ENCODE data around the gene TRAK2. TPM values are rescaled to one million over a fixed set of nuclear protein-coding genes. Genes with fewer than 3 reads are reported as not detected.

Gene TRAK2
- total RNA-seq, 1 experiment from 2014 or later: 6.0 TPM

DNA sequence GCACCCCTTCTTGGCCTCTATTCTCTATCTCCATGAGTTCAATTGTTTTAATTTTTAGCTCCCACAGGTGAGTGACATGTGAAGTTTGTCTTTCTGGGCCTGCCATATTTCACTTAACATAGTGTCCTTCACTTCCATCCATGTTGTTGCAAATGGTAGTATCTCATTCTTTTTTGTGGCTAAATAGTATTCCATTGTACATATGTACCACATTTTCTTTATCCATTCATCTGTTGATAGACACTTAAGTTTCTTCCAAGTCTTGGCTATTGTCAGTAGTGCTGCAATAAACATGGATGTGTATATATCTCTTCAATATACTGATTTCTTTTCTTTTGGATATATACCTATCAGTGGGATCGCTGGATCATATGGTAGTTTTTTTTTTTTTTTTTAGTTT lies 9.3 kb upstream of the TRAK2 start:
- no peaks in the 10 kb centered on the region for H3K9me2 ChIP-seq (replicated peaks; ENCODE audit: insufficient read depth, low read length)
- H3K9ac ChIP-seq (ENCODE audit: low read length): no peak overlapping the region
- no peaks in the 10 kb centered on the region for H4K20me1 ChIP-seq (ENCODE audit: insufficient read depth, low read depth, low read length)
- no peaks in the 10 kb centered on the region for H3K9me3 ChIP-seq (ENCODE audit: low read length)
- H3K27me3 ChIP-seq (ENCODE audit: low read length): no peaks in the 10 kb centered on the region
- H3K4me2 ChIP-seq (ENCODE audit: low read depth, low read length, poor library complexity, severe bottlenecking): no peak overlapping the region
- H3K4me3 ChIP-seq (ENCODE audit: low read length): no peak overlapping the region
- H2AFZ ChIP-seq (ENCODE audit: low read length): no peak overlapping the region
- H3K79me2 ChIP-seq (ENCODE audit: low read length): no peaks in the 10 kb centered on the region
- no peaks in the 10 kb centered on the region for H3K4me1 ChIP-seq (ENCODE audit: low read length)
- H3K36me3 ChIP-seq (ENCODE audit: insufficient read depth, low read length): no peaks in the 10 kb centered on the region
- no peak for DNase-seq
- no peak overlapping the region for H3K27ac ChIP-seq (ENCODE audit: low read length)

DNA sequence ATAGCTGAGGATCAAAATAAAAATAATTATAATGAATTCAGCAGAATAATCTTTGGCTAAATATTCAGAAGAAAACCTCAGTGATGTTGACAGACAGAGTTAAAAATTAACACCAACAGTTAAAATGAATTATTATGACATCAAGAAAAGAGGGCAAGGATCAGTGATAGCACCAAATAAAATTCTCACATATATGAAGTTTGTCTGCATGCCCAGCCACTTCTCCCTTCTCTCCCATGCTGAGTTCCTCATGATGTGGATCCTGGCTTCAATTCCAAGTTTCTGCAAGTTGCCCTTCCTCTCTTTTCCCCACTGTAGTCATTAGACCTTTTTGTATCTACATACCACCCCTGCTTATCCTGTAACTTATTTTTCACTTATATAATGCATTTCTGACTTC lies 7.1 kb upstream of the TRAK2 start:
- Histone ChIP-seq H3K9me2 (replicated peaks; ENCODE audit: insufficient read depth, low read length) (no peaks in the 10 kb centered on the region), H3K79me2 (ENCODE audit: low read length) (no peaks in the 10 kb centered on the region), H3K9me3 (ENCODE audit: low read length) (no peaks in the 10 kb centered on the region), H3K9ac (ENCODE audit: low read length) (no peak overlapping the region), H3K27ac (ENCODE audit: low read length) (no peak overlapping the region), H2AFZ (ENCODE audit: low read length) (no peak overlapping the region), H3K4me2 (ENCODE audit: low read depth, low read length, poor library complexity, severe bottlenecking) (no peak overlapping the region), H3K4me1 (ENCODE audit: low read length) (no peaks in the 10 kb centered on the region), H4K20me1 (ENCODE audit: insufficient read depth, low read depth, low read length) (no peaks in the 10 kb centered on the region), H3K4me3 (ENCODE audit: low read length) (no peak overlapping the region), H3K27me3 (ENCODE audit: low read length) (no peaks in the 10 kb centered on the region), H3K36me3 (ENCODE audit: insufficient read depth, low read length) (no peaks in the 10 kb centered on the region)
- no peak for DNase-seq

DNA sequence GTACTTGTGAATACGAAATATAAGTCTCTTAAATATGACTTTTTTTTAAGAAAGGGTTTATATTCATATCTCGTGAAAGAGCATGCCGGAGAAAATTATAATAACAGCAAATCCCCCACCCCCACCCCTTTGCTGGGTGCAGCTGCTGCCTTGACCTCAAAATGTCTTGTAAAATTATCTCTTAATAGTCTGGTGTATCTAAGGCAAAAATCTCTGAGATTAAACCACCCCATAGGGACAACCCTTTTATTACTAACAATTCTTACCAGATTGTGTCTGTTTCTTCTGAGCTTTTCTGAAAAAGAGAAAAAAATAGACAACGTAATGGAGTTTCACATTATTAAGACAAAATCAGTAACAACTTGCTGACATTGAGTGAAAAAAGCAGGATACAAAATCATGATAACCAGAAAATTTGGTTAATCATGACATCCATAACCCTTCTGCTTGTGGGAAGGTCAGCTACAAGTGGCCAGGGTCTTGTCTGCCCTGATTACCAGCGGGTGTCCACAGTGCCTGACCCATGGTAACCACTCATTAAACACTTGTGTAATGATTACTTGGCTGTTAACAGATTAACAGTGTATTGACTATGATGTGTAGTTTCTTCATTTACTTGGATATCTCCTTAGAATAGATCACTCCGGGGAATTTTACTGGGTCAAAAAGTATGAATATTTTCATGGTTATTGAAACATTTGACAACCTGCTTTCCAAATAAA lies 1.8 kb upstream of the TRAK2 start:
- Histone ChIP-seq H3K4me1 (ENCODE audit: low read length) (peaks cover 10% of the 10 kb centered on the region), H3K9ac (ENCODE audit: low read length) (no peak overlapping the region), H3K9me3 (ENCODE audit: low read length) (no peaks in the 10 kb centered on the region), H2AFZ (ENCODE audit: low read length) (no peak overlapping the region), H4K20me1 (ENCODE audit: insufficient read depth, low read depth, low read length) (no peaks in the 10 kb centered on the region), H3K4me2 (ENCODE audit: low read depth, low read length, poor library complexity, severe bottlenecking) (no peak overlapping the region), H3K79me2 (ENCODE audit: low read length) (peaks cover 3% of the 10 kb centered on the region), H3K36me3 (ENCODE audit: insufficient read depth, low read length) (no peaks in the 10 kb centered on the region), H3K4me3 (ENCODE audit: low read length) (no peak overlapping the region), H3K9me2 (replicated peaks; ENCODE audit: insufficient read depth, low read length) (no peaks in the 10 kb centered on the region), H3K27ac (ENCODE audit: low read length) (no peak overlapping the region), H3K27me3 (ENCODE audit: low read length) (no peaks in the 10 kb centered on the region)
- no peak for DNase-seq

DNA sequence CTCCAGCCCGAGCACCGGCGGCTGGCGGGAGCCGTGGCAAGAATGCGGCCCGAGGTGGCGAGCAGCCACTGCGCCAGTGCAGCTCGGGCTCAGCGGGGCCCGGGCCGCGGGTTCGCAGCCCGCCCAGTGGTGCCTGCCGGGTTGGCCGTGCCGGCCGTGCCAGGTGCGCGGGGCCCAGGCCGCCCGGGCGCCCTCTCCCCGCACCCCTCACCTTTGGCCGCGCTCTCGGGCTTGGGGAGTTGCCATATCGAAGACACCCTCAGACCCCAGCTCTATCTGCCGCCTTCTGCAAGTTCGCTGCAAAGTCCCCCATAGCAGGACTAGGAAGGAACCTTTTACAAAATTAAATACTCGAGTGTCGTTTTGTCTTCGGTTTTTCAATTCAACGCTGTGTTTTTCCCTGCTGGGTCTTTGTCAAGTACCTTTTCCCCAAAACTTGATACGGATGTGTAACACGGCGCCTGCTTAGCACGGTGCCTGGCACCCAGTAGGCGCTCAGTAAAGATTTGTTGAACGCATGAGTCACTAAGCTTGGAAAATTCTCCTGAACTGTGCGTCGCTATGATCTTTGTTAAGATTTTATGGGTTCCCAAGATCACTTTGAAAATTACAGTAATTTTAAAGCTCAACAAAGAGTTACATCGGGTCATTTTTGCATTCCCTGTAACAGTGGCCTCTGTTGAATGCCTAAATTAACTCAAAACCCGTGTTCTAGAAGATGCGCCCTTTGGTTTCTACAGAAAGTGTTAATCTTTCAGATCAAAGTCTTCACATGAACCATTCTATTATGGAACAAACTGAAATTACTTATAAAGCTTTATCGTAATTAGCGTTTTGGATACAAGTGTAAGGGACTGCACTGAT lies 1.0 kb upstream of the TRAK2 start:
- H3K27ac ChIP-seq (ENCODE audit: low read length): no peak overlapping the region

DNA sequence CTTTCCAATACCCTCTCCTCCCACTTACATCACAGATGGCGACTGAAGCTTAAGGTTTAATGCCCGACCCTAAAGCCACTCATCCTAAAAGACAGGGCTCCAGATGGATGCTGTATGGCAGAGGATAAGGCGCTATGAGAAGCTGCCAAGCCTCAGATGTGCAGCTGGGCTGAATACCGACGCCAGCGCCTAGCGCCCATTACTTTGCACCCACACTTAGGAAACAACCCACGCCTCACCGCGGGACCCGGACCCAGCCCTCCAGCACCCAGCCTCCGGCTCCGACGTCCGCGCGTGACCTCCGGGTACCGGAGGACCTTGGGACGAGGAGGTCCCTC lies 335 bp downstream of the TRAK2 start:
- Histone ChIP-seq H3K4me1 (ENCODE audit: low read length) (peaks cover 10% of the 10 kb centered on the region), H3K4me2 (ENCODE audit: low read depth, low read length, poor library complexity, severe bottlenecking) (peak overlapping the region; percentile 95), H3K36me3 (ENCODE audit: insufficient read depth, low read length) (no peaks in the 10 kb centered on the region), H3K9ac (ENCODE audit: low read length) (peak overlapping the region; percentile 92), H2AFZ (ENCODE audit: low read length) (peak overlapping the region; percentile 99), H3K4me3 (ENCODE audit: low read length) (peak overlapping the region; percentile 98), H3K9me3 (ENCODE audit: low read length) (no peaks in the 10 kb centered on the region), H3K79me2 (ENCODE audit: low read length) (peaks cover 3% of the 10 kb centered on the region), H4K20me1 (ENCODE audit: insufficient read depth, low read depth, low read length) (no peaks in the 10 kb centered on the region), H3K27me3 (ENCODE audit: low read length) (no peaks in the 10 kb centered on the region), H3K27ac (ENCODE audit: low read length) (no peak overlapping the region), H3K9me2 (replicated peaks; ENCODE audit: insufficient read depth, low read length) (no peaks in the 10 kb centered on the region)
- no peak for DNase-seq

More for the DNA sequence above, 1.0 kb upstream of the TRAK2 start:
- H4K20me1 ChIP-seq (ENCODE audit: insufficient read depth, low read depth, low read length): no peaks in the 10 kb centered on the region
- H2AFZ ChIP-seq (ENCODE audit: low read length): peak overlapping the region; percentile 90; the same call in 1 of the 2 replicates
- H3K9me3 ChIP-seq (ENCODE audit: low read length): no peaks in the 10 kb centered on the region
- H3K36me3 ChIP-seq (ENCODE audit: insufficient read depth, low read length): no peaks in the 10 kb centered on the region
- no peaks in the 10 kb centered on the region for H3K9me2 ChIP-seq (replicated peaks; ENCODE audit: insufficient read depth, low read length)
- peaks cover 10% of the 10 kb centered on the region for H3K4me1 ChIP-seq (ENCODE audit: low read length)
- DNase-seq: no peak
- H3K4me2 ChIP-seq (ENCODE audit: low read depth, low read length, poor library complexity, severe bottlenecking): peak overlapping the region; percentile 65
- peaks cover 3% of the 10 kb centered on the region for H3K79me2 ChIP-seq (ENCODE audit: low read length)
- H3K4me3 ChIP-seq (ENCODE audit: low read length): peak overlapping the region; percentile 98
- peak overlapping the region; percentile 70 for H3K9ac ChIP-seq (ENCODE audit: low read length)
- H3K27me3 ChIP-seq (ENCODE audit: low read length): no peaks in the 10 kb centered on the region

DNA sequence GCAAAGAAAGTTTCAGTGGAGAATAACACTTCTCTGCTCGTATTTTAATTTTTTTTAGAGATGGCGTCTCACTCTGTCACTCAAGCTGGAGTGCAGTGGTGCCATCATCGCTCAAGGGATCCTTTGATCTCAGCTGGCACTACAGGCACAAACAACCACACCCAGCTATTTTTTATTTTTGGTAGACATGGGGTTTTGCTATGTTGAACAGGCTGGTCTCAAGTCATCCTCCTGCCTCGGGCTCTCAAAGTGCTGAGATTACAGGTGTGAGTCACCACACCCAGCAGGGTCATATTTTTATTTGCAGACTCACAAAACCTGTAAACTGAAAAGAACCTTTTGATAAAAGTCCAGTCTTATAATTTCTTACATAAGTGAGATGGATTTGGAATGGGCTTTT lies 2.6 kb downstream of the TRAK2 start:
- H3K9ac ChIP-seq (ENCODE audit: low read length): no peak overlapping the region
- H3K4me1 ChIP-seq (ENCODE audit: low read length): peaks cover 10% of the 10 kb centered on the region
- H3K4me3 ChIP-seq (ENCODE audit: low read length): no peak overlapping the region
- H3K36me3 ChIP-seq (ENCODE audit: insufficient read depth, low read length): no peaks in the 10 kb centered on the region
- H3K79me2 ChIP-seq (ENCODE audit: low read length): peaks cover 3% of the 10 kb centered on the region
- no peak overlapping the region for H3K27ac ChIP-seq (ENCODE audit: low read length)
- H3K9me3 ChIP-seq (ENCODE audit: low read length): no peaks in the 10 kb centered on the region
- DNase-seq: no peak
- H3K9me2 ChIP-seq (replicated peaks; ENCODE audit: insufficient read depth, low read length): no peaks in the 10 kb centered on the region
- H2AFZ ChIP-seq (ENCODE audit: low read length): no peak overlapping the region
- H3K4me2 ChIP-seq (ENCODE audit: low read depth, low read length, poor library complexity, severe bottlenecking): no peak overlapping the region
- H4K20me1 ChIP-seq (ENCODE audit: insufficient read depth, low read depth, low read length): 0 out of 2 replicates have a peak, but pooled peaks cover 6% of the 10 kb centered on the region
- no peaks in the 10 kb centered on the region for H3K27me3 ChIP-seq (ENCODE audit: low read length)

DNA sequence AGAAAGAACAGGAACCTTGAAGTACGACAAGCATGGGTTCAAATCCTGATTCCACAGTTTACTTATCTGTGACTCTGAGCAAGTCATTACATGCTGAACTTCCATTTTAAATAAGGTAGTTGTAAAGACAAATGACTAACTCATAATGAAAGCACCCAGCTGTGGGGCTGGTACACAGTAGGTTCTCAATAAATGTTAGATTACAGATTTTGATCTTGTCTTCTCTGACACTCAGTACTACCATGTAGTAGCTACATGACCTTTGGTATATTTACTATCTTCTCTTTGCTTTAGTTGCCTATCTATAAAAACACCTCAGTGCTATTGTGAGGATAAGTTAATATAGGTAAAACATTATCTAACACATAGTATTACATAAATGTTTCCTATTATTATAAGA lies 3.2 kb downstream of the TRAK2 start:
- H4K20me1 ChIP-seq (ENCODE audit: insufficient read depth, low read depth, low read length): 0 out of 2 replicates have a peak, but pooled peaks cover 13% of the 10 kb centered on the region
- H3K79me2 ChIP-seq (ENCODE audit: low read length): peaks cover 3% of the 10 kb centered on the region
- H3K9me3 ChIP-seq (ENCODE audit: low read length): no peaks in the 10 kb centered on the region
- peaks cover 10% of the 10 kb centered on the region for H3K4me1 ChIP-seq (ENCODE audit: low read length)
- H3K4me2 ChIP-seq (ENCODE audit: low read depth, low read length, poor library complexity, severe bottlenecking): no peak overlapping the region
- no peaks in the 10 kb centered on the region for H3K9me2 ChIP-seq (replicated peaks; ENCODE audit: insufficient read depth, low read length)
- H3K36me3 ChIP-seq (ENCODE audit: insufficient read depth, low read length): no peaks in the 10 kb centered on the region
- no peak overlapping the region for H3K27ac ChIP-seq (ENCODE audit: low read length)
- no peaks in the 10 kb centered on the region for H3K27me3 ChIP-seq (ENCODE audit: low read length)
- H3K9ac ChIP-seq (ENCODE audit: low read length): no peak overlapping the region
- no peak overlapping the region for H3K4me3 ChIP-seq (ENCODE audit: low read length)
- no peak for DNase-seq
- no peak overlapping the region for H2AFZ ChIP-seq (ENCODE audit: low read length)

DNA sequence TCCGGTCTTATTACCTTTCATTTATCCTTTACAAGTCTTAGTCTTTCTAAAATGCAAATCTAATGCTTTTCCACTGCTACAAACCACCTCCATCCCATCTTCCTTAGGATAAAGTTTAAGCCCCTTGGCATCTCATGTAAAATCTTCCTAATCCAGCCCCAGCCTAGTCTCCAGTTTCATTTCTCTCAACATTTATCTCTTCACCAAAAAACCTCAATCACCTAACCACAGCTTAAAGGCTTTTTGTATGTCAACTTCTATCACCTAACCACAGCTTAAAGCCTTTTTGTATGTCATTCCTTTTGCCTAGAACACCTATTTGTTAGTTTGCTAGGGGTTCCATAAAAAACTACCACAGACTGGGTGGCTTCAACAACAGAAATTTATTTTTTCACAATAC lies 4.2 kb downstream of the TRAK2 start:
- Histone ChIP-seq H3K9me3 (ENCODE audit: low read length) (no peaks in the 10 kb centered on the region), H3K9ac (ENCODE audit: low read length) (no peak overlapping the region), H3K9me2 (replicated peaks; ENCODE audit: insufficient read depth, low read length) (no peaks in the 10 kb centered on the region), H3K27ac (ENCODE audit: low read length) (no peak overlapping the region), H2AFZ (ENCODE audit: low read length) (no peak overlapping the region), H3K79me2 (ENCODE audit: low read length) (peaks cover 3% of the 10 kb centered on the region), H3K4me3 (ENCODE audit: low read length) (no peak overlapping the region), H3K4me2 (ENCODE audit: low read depth, low read length, poor library complexity, severe bottlenecking) (no peak overlapping the region), H4K20me1 (ENCODE audit: insufficient read depth, low read depth, low read length) (0 out of 2 replicates have a peak, but pooled peaks cover 18% of the 10 kb centered on the region), H3K4me1 (ENCODE audit: low read length) (peaks cover 7% of the 10 kb centered on the region), H3K27me3 (ENCODE audit: low read length) (no peaks in the 10 kb centered on the region), H3K36me3 (ENCODE audit: insufficient read depth, low read length) (no peaks in the 10 kb centered on the region)
- DNase-seq: no peak

All from Karpas-422 (cell line).